Nucleus accumbens (tissue), 56 donors: ENCODE measurements around the gene EML4.
"Not testable (repeated sequence)": the region's sequence is repeated elsewhere in the genome, so short reads cannot be mapped to it uniquely, and the experiment has no call there.

Source experiments
- DNase-seq, 56 donors: peaks; one replicate each; lab custom pipeline; 2025; lab: John Stamatoyannopoulos, UW

The EML4 gene

GRCh38 chr2:42246562-42246961 lies 77.4 kb downstream of the EML4 start:
- DNase-seq = no peak

GRCh38 chr2:42248846-42249245 lies 79.7 kb downstream of the EML4 start:
- no peak for DNase-seq

DNA sequence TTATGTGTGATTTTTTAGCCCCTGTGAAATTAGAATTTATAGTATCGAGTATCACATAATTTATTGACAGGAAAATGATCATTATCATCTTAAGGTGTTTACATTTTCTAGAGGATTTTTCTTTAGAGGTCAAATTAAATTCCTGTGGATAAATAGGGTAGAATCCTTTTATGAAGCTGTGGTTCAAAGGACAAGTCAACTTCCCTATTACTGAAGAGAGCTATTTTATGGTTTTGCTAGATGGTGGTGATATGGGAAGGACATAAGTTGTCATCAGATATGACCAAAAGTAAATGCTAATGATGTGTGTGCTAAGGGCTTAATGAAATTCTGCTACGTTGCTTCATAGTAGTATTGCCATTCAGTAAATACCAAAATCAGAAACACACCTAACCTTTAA lies 80.1 kb downstream of the EML4 start:
- no peak for DNase-seq

GRCh38 chr2:42249887-42250286 lies 80.7 kb downstream of the EML4 start:
- DNase-seq = no peak

DNA sequence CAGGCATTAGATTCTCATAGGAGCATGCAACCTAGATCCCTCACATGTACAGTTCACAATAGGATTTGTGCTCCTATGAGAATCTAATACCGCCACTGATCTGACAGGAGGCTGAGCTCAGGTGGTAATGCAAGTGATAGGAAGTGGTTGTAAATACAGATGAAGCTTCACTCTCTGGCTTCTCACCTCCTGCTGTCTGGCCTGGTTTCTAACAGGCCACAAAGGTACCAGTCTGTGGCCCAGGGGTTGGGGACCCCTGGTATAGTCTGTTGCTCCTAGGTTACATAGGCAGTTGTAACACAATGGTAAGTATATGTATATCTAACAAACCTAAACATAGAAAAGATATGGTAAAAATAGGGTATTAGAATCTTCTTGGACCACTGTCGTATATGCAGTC lies 81.8 kb downstream of the EML4 start:
- no peak for DNase-seq

DNA sequence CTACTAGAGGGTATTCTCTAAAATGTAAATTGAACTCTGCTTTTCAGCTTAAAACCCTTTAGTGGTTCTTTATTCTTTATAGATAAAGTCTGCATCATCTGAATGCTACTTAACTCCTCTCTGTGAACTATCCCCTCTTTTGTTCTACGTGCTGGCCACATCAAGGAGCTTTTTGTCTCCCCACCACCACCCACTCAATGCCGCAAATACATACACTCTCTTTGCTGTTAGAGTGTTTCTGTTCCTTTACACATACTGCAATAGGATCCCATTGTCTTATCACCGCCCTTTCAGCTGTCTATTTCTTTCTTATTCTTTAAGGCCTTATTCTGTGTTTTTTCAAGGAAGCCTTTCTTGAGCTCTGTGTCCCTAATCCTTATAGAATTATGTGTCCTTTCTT lies 83.3 kb downstream of the EML4 start:
- DNase-seq = no peak

GRCh38 chr2:42254186-42254895 lies 85.2 kb downstream of the EML4 start:
- DNase-seq = no peak

DNA sequence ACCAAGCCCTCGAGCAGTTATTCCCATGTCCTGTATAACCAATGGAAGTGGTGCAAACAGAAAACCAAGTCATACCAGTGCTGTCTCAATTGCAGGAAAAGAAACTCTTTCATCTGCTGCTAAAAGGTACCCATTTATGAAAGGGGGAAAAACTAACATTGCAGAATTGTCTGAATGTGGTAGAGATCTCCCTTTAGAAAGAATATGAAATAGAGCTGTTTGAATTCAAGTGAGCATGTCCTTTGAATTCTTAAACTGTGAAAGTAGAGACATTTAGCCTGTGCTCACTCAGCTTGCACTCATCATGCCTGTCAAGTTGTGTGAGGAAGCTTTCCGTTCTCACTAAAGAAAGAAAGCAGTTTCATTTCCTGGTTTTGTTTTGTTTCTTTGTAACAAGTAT lies 87.4 kb downstream of the EML4 start:
- DNase-seq = no peak

DNA sequence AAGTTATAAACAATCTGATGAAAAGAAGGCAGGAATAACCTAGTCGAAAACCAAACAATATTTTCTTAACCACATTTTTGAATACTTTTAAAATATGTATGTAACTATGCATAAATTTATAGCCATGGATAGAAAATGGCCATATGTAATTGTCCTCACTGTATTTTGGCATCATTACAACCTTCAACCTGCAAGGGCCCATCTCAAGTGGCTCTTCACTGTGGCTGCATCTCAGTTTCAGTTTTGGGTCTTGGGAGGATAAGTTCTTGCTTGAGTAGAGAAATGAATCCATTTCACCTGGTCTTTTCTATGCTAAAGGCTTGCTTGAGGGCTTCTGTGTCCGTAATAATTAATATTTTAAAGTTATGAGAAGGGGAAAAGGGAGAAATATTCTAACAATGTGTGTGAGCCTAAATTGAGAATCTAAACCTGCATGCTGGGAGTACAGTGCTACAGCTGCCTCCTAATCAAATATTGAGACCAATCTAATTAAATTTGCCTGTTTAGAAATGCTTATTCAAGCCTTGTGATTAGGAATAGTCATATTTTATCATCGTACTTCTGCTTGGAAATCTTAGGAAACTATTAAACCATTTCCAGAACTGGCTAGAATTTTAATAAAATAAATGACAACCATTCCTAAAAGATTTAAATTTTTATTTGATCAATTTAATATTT lies 92.5 kb downstream of the EML4 start:
- DNase-seq = no peak

DNA sequence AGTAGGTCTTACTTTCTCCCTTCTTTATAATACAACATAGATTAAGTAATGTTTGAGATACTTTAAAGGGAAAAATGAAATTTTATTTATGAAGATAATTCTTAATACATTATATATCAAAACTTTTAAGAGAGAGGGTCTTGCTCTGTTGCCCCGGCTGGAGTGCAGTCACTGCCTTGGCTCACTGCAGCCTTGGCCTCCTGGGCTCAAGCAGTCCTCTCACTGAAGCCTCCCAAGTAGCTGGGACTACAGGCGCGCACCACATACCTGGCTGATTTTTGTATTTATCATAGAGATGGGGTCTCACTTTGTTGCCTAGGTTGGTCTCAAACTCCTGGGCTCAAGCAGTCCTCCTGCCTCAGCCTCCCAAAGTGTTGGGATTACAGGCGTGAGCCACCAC lies 97.1 kb downstream of the EML4 start:
- DNase-seq = no peak

- no peak for DNase-seq
Observed at GRCh38 chr2:42267530-42267929, 98.4 kb downstream of the EML4 start.

DNA sequence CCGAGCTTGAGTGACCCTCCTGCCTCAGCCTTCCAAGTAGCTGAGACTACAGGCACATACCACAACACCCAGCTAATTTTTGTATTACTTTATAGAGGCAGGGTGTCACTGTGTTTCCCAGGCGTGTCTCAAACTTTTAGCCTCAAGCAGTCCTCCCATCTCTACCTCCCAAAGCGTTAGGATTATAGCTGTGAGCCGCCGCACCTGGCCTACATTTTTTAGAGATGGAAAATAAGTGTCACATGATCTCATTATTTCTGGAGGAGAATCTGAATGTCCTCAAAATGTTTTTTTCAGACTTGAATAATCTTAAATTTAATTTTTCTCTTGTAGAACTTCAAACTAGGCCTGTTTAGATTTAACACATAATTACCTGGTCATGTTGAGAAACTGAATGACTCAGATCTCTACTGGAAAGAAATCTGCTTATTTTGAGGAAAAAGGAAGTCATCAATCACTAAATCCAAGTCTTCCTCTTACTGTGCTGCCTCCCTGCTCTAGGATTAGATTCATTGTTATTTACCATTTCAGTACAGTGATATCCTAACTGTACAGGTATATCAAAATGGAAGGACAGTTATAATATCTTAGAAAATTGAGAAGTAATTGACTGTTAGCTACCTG lies 99.5 kb downstream of the EML4 start:
- no peak for DNase-seq

DNA sequence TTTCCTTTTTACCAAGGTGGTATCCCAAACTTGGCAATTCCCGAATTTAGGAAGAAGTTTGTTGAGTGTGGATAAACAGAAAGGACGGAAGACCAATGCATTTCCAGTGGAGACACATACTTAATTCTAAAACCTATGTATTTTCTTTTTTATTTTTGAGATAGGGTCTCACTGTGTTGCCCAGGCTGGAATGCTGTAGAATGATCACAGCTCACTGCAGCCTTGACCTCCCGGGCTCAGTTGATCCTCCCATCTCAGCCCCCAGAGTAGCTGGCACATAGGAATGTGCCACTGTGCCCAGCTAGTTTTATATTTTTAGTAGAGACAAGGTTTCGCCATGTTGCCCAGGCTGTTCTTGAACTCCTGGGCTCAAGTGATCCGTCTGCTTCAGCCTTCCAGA lies 101.6 kb downstream of the EML4 start:
- DNase-seq = no peak

DNA sequence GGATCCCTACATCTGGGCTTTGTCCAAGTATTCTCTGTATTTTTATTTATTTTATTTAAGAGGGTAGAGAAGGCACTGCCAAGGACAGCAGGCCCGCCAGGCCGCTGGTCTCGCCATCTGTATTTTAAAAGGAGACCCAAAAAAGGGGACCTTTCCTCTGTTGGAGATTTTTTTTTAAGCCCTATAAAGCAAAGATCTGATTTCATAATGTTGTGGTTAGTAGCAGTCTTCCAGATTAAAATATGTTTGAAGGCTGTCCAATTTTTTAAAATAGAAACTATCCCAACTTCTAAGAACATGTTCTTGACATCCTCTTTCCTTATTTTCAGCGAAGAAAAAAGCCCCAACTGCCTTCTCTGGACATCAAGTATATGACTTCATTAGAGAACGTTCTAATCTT lies 102.1 kb downstream of the EML4 start:
- DNase-seq = not testable (repeated sequence)

DNA sequence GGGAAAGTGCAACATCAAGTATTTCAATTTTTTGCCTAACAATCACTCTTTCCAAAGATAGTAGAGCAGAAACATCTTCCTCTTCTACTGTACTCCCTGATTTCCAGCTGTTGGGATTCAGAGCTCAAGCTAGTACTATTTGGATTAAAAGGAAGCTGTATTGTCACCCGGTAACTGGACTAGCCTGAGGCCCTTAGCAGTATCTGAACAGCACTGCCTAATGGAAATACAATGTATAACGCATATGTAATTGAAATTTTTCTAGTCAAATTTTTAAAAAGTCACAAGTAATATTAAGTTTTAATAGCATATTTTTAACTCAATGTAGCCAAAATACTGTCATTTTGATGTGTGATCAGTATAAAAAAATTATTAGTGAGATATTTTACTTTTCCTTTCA lies 105.7 kb downstream of the EML4 start:
- no peak for DNase-seq

GRCh38 chr2:42281416-42282081 lies 112.4 kb downstream of the EML4 start:
- DNase-seq = no peak

GRCh38 chr2:42284019-42284418 lies 114.9 kb downstream of the EML4 start:
- DNase-seq = no peak

DNA sequence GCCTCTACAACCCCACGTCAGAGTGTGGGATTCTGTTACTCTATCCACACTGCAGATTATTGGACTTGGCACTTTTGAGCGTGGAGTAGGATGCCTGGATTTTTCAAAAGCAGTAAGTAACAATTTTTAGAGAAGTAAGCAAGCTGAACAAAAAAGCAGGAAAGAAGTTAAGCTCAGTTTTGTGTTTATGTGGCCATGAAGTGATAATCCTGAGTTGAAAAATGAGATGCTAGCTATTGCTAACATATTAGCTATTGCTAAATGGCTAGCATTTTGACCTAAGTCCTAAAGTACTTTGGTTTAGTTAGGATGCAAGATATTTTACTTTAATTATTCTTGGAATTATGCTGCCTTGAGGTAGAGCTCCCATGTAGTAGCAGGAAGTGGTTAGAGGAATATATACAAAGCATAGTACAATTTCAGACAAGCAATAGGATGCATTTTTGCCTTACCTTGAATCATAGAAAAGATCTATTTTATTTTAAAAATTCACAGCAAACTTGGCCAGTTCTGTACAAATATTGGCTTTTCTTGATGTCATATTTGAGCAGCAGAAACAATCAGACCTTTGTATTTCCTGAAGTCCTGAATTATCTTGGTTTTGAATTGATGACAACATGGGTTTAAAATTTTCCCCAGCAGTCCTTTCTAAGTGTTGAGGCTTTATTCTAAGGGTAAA lies 117.3 kb downstream of the EML4 start:
- no peak for DNase-seq

GRCh38 chr2:42288811-42289210 lies 119.7 kb downstream of the EML4 start:
- no peak for DNase-seq

GRCh38 chr2:42289222-42289621 lies 120.1 kb downstream of the EML4 start:
- no peak for DNase-seq

DNA sequence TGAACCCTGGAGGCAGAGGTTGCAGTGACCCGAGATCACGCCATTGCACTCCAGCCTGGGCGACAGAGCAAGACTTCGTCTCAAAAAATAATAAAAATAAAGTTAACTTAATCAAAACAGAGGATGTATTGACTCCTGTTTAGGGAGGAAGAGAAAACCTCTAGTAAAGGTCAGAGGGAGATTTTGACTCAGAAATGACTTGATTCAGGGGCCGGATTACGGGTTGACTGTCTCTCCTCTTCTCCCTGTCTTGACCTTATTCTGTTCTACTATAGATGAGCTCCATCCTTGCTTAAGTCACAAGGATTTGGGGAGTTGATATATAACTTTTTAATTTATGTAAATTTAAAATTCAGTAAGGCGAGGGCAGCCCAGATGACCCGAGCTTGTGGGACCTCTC lies 120.9 kb downstream of the EML4 start:
- DNase-seq = no peak
